Muscle of arm (tissue), 12 donors: ENCODE measurements around the gene DLGAP1. TPM values are rescaled to one million over a fixed set of nuclear protein-coding genes. Genes with fewer than 3 reads are reported as not detected.
"Not testable (repeated sequence)": the region's sequence is repeated elsewhere in the genome, so short reads cannot be mapped to it uniquely, and the experiment has no call there.

Source experiments
- DNase-seq: peaks from one replicate; pipeline ENCODE4 v3.0.0-alpha.2; 2013
- polyA plus RNA-seq, 12 donors: library from polyadenylated mRNA; unstranded; fragments of 120-200 nt; gene quantifications; one replicate each; pipeline ENCODE4 v1.2.1, GENCODE V29; 2013; ENCODE audit not compliant: insufficient read length in 12 of 12

Gene DLGAP1
- polyA plus RNA-seq, 12 donors = 1.4 to 3.5 (median 2.5) TPM; not detected in 2

DNA sequence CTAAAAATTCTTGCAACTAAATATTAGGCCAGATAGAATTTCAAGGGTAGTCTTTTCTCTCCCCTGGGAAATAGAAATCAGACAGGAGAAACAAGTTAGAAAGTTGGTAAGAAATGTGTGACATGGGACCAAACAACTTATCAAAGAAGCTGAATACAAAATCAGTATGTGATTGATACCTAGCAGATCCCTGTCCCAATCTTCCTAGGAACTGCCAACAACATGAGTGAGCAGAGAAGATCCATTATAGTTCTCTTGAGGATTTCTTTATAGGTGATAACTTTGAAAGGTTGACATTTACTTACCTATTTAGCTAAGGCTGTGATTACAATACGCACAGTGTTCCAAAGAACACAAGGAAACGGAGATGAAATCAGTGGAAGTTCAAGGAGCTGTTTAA is 162.4 kb downstream of the DLGAP1 start:
- DNase-seq = no peak

DNA sequence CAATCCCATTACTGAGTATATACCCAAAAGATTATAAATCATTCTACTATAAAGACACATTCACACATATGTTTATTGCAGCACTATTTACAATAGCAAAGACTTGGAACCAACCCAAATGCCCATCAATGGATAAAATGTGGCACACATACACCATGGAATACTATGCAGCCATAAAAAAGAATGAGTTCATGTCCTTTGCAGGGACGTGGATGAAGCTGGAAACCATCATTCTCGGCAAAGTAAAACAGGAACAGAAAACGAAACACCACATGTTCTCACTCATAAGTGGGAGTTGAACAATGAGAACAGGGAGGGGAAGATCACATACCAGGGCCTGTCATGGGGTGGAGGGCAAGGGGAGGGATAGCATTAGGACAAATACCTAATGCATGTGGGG is 167.8 kb downstream of the DLGAP1 start:
- not testable (repeated sequence) for DNase-seq

DNA sequence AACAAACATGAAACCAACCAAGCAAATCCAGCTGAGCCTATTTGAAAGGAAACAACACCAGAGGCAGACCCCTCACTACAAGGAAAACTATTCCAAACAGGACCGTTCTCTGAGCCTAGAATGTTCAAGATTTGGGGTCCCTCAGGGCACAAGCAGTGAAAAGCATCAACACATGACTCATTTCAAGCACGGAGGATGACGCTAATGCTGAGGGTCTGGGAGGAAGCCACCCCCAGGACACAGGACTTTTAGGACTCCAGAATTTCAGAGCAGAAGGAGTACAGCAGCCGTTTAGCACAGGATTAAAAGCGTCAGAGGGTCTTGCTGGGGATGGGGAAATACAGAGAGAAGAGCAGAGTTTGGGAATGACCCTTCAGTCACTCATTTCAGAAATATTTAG is 168.9 kb downstream of the DLGAP1 start:
- DNase-seq = no peak

DNA sequence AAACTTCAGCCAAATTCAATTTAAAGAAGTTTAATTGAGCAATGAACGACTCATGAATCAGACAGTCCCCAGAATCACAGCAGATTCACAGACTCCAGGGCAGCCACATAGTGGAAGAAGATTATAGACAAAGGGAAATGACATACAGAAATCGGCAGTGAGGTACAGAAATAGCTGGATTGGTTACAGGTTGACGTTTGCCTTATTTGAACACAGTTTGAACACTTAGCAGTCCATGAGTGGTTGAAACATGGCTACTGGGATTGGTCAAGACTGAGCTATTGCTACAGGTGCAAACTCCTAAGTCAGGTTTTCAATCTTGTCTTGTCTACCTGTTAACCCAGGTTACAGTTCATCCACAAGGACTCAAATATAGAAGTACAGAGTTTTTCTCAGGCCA is 169.6 kb downstream of the DLGAP1 start:
- no peak for DNase-seq

DNA sequence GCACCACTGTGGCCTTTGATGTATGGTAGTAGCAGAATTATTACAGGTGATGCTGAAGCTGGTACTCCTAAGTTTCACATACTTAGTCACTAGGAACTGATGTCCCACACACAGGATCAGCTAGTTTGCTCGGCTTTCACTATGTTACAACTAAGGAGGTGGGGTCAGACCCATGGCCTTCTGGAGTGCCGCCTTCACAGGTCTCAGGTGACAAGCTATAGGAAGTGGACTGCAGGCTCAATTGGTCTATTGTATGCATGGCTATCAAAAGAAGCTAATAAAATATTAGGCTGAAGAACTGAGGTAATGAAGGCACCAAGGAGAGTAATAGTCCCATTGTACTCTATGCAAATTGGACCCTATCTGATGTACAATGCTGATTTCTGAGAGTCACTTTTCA is 170.6 kb downstream of the DLGAP1 start:
- no peak for DNase-seq

DNA sequence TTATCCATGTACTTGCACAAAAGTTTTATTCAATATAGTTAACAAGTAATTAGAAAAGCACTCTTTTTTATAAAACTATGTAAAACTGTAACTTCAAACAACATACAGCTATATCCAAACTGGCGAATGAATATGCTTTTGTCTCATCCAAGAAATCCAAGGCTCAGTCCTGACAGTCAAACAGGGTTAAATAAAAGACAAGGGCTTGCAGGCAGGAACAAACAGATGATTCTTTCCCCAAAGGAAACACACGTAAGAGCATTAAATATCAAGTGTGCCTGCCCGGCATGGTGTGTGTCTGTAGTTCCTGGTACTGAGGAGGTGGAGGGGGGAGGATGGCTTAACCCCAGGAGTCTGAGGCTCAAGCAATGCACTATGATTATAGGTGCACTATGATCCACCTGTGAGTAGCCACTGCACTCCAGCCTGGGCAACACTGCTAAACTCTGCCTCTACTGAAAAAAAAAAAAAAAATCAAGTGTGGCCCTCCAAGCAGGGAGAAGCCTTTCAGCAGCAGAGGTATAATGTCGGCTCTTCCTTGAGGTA is 171.3 kb downstream of the DLGAP1 start:
- no peak for DNase-seq

DNA sequence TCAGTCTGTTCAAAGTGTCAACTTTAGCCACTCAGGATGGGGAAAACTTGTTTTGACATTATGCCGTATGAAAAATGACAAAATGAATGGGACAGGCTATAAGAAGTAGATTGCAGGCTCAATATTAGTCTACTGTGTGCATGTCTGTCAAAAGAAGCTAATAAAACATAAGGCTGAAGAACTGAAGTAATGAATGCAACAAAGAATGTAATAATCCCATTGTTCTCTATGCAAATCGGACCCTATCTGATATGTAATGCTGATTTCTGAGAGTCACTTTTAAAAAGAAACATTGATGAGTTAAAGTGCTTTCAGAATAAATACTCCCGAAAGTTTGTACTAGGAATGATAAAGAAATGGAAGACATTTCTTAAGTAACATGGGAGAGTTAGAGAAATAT is 172.2 kb downstream of the DLGAP1 start:
- no peak for DNase-seq

DNA sequence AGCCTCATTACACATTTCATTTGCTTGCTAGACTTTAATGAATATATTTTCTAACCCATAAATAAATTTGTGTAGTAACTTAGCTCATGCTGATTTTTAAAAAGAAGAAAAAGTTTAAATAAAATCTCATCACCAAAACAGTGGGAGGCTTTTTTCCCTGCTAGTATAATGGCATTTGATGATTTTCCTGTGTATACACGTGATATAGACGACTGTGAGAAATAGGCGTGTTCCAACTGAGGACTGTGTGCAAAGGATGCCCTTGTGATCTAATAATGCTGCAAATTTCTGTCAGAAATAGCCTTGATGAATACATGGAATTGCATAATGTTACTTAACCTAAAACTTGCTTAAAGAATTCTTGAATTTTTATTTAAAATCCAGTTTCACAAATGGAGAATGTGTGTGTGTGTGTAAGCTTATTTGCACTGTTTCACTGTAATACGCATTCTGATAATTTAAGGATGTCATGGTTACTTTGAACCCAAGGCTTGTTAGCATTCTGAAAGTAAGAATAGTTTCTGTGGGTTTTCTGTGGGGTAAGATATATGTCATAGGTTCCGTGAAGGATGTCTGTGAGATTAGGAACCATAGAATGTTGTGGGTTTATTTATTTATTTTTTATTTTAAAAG is 178.0 kb downstream of the DLGAP1 start:
- no peak for DNase-seq

DNA sequence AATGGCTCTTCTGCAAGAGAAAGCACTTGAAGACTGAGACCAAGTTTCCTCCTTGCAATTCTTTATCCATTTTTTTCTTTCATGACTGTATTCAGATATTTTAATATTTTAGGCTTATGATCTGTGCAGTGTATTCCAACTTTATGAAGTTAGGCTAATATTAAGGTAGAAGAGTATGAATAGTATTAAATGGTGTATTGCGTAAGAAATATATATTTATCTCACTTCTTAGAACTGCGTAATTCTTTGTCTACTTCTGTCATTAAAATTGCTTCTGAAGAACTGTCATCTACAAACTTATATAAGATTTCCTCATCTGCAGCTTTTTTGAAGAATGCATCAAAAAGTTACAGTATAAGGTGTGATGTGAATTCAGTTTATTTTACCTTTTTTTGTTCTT is 183.2 kb downstream of the DLGAP1 start:
- DNase-seq = no peak

DNA sequence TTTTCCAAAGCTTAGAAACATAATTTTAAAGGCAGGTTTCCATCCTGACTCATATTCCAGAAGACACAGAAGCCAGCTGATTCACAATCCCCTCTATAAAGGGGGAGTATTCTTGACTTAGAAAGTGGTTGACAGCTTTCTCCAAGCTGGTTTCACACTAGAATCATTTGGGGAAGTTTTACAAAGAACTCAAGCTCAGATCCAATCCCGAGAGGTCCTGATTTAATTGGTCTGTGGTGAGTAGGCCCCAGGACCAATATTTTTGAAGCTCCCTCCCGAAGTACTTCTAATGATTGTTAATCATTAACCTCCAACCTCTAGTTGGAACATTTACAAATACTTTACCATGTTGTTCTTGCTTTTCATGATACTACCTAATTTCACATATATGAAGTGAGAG is 184.1 kb downstream of the DLGAP1 start:
- no peak for DNase-seq

DNA sequence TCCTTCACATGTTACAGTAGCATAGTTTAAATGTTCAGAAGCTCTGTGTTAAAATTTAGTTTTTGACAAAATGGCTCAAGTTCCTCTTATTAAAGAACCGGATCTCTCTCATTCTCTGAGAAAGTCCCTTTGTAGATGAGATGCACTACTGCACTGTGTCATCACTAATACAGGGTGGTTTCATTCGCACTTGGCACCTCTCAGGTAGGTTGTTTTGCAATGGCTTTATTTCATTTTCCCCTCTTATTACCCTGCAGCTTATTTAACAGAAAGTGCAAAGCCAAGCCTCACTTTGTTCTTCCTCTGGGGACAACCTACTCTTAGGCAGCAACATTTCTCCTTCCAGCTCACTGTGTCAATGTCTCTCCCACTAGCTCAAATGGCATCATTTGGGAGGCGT is 185.1 kb downstream of the DLGAP1 start:
- no peak for DNase-seq

DNA sequence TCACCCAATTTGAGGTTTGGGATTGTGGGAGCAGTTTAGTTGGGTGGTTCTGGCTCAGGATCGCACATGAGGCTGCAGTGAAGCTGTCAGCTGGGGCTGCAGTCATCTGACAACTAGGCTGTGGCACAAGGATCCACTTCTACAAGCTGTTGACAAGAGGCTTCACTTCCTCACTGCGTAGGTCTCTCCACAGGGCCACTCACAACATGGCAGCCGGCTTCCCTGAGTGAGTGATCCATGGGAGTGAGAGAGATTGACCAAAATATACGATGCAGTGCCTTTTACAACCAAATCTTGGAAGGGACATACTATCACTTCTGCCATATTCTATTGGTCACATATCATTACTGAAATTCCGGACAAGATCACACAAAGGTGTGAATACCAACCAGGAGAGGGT is 187.5 kb downstream of the DLGAP1 start:
- no peak for DNase-seq

DNA sequence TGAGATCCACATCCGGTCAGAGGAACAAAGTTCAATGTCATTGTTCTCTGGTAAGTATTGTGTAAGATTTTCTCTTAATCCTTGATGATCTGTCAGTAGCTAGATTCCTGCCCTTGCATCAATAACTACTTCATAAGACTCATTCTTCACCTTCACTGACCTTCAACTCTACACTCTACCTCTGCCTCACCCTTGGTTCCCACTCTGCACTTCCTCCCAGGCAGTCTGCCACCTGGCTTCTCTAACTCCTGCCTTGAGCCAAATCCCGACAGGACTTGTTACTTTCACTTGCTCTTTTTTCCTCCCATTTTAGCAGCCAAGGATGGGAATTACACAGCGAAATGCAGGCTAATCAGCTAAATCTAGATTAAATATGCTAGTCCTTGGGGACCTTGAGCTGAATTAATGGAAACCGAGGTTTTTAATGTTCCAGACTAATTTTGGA is 190.7 kb downstream of the DLGAP1 start:
- peak; percentile 73 for DNase-seq

DNA sequence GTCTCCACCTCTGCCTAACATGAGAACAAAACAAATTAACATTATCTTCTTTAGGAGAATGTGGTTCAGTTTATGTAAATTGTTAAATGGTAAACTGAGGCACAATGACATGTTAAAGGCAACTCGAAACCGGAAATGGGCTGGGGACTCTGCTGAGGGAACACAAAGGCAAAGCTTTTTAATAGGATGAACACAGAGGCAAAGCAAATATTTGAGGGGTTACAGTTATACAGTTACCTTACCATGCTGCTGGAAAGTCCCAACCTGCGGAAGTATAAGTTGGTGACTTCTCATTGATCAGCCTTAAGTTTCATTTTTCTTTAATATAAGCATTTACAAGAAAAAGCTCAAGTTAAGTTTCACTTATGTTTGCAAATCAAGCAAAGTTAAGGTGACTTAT is 195.0 kb downstream of the DLGAP1 start:
- no peak for DNase-seq

DNA sequence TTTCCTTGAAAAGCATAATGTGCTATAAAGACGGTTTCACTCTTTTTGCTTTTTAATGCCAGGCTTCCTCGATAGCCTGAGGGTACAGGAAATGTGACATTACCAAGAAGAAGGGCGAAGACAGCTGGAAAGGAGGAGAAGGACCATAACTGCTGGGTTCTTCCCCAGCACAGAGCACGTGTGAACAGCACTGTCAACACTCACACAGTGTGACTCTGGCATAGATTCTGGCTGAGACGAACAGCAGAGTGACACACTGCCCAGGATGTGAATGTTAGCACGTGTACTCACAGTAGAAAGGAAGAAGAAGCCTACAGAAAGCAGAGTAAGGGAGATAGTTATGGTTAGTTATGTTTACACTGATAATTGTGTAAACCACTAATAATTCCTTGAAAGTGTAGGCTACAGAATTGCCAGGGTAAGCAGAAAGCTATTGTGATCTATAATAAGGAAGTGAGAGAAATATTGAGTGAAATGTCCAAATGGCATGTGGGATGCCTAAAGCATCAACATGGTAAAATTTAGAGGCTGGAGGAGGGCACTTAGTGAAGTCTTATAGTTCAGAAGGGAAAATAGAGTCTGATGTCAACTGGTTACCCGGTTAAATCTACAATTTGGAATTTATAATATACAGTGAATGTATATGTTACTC is 198.2 kb downstream of the DLGAP1 start:
- DNase-seq = no peak

DNA sequence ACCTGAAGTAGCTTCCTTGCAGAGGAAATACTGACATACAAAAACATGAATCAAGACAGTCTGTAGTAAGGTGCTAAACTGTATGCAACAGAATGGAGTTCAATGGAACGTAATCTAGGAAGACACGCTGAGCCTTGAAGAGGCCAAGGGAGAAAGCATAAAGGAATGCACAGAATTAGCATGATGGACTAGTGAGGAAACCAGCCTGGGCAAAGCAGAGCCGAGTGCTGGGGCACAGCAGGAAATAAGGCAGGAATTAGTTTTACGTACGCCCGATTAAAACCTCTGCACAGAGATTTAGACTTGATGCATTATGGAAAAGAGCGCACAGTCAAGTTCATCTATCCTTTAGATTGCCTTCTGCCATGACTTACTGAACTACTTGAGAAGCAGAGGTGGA is 200.3 kb downstream of the DLGAP1 start:
- no peak for DNase-seq

DNA sequence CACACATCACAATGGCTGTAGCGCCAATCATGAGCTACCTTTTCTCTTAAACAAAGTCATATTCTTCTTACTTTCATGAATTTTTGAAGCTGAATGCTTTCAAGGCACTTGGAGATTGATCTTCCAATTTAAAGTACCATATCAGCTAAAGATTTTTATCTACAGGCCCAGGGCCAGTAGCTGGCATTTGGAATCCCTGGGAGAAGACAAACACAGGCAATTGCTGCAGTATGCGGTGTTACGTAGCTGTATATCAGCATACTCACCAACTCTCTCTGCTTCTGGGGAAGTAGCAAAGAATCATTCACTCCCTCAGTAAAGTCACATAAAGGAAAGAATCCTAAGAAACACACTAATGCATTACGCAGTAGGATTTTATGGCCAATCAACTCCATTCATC is 202.3 kb downstream of the DLGAP1 start:
- DNase-seq = no peak

DNA sequence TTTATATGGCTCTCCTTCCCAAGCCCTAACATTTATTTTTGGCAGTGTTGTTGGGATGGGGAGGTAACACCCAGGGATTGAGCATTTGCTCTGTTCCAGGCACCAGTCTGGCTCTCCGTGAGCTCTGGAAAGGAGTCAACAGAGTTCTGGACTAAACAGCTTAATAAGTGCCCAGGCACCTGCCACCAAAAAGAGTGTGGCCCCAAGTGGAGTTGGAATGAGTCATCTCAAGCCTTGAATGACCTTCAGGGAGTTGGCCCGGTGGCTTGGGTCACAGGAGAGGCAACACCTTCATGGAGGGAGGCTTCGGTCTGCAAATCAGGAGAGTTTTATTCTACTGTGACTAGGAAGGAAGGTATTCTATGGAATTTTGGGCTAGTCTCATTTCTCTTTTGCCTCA is 203.2 kb downstream of the DLGAP1 start:
- DNase-seq = no peak

DNA sequence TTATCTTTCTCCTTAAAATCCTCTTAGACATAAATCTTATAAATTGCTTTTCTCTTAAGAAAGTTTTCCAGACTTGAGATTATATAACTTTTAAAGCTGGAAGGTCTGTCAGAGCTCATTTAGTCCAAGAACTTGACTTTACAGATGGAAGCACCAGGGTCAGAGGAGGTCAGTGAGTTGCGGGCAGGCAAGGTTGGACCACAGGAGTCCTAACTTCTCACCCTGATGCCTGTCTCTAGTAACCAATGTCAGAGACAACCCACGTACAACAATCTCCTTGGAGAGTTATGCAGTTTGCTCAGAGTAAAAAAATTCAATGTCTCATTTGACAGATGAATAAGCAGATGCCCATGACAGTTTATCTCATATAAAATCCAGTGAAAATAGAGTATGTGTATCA is 203.9 kb downstream of the DLGAP1 start:
- no peak for DNase-seq

DNA sequence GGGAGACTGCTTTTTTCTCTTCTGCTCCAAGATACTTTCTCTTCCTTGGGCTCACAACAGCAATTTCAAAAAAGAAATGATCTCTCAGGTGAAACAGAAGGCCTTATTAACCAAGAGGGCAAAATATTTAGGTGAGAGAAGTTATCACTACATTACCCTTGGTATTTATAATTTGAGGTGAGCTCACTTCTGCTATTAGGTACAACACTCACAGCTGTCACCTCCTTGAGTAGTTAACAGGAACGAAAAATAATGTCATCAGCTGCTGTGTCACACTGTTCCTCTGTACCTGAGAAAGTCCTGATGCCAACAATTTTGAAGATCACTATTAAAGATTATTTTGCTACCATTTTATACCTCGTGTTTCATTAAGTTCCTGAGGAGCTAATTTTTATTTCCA is 205.0 kb downstream of the DLGAP1 start:
- no peak for DNase-seq

DNA sequence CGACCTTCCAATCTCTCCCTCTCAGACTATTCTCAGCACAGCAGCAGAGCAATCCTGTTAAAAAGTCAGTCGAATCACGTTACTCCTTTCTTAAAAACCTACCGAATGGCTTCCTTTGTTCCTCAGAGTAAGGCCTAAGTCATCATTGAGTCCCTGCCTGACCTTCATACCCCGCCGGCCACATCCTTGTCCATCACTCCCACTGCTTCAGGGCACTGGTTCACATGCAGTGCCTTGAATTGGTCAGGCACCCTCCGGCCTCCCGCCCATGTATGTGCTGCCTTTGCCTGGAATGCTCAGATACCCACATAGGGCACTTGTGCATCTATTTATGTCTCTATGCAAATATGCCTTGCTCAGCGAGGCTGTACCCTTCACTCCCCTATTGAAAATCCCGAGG is 206.4 kb downstream of the DLGAP1 start:
- no peak for DNase-seq

DNA sequence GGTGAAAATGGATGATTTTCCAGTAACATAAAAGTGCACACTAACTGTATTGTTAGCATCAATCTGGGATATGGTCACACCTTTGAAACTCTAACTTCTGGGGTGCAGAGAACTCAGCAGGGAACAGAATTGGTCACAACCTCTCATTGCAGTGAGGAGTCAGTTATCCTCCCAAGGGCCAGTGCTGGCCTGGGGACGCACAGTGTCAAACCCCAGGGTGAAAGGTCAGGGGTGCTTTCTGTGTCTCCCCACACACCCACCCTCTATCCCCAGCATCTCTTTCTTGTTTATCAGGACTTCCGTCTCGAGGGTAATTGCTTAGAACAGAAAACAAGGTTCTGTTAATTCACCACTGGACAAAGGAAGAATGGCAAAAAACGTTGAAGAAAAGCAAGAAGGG is 208.7 kb downstream of the DLGAP1 start:
- no peak for DNase-seq

DNA sequence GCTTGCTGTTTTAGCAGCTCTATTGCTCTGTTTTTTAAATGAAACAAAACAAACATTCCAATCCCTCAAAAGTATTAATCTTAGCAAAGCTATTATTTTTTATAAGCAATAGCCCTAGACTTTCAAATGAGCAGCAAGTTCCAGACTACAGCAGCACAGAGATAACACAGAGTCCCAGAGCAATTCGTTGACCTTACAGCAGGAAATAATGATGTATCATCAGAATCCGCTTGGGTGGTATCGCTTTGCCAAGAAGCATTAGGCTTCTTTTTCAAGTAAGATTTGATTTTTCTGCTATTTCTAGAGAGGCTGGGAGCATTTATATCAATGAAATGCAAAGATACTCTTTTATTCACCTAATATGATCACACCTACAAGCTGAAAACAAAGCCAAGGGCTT is 209.7 kb downstream of the DLGAP1 start:
- peak; percentile 10 for DNase-seq
